Measurements from ENCODE around the gene FOXK2.

Gene FOXK2

GRCh38 chr17:82544431-82545070, 25.0 kb downstream of the FOXK2 start:
- no peak for TF ChIP-seq CTCF (IDR thresholded peaks at IDR 0.05; ENCODE audit: extremely low read depth, missing control alignments)
- DNase-seq (ENCODE audit: low spot score), result no peak

GRCh38 chr17:82545071-82545462, 25.5 kb downstream of the FOXK2 start:
- TF ChIP-seq CTCF (IDR thresholded peaks at IDR 0.05; ENCODE audit: extremely low read depth, missing control alignments), result no peak
- no peak for DNase-seq (ENCODE audit: low spot score)

- DNase-seq (ENCODE audit: low spot score), result no peak
Observed at GRCh38 chr17:82547981-82548380, 28.4 kb downstream of the FOXK2 start.

GRCh38 chr17:82548681-82549303, 29.3 kb downstream of the FOXK2 start:
- no peak for DNase-seq (ENCODE audit: low spot score)
- TF ChIP-seq CTCF (IDR thresholded peaks at IDR 0.05; ENCODE audit: extremely low read depth, missing control alignments), result no peak

More at GRCh38 chr17:82547981-82548380, 28.4 kb downstream of the FOXK2 start:
- no peak for TF ChIP-seq CTCF (IDR thresholded peaks at IDR 0.05; ENCODE audit: extremely low read depth, missing control alignments)

- TF ChIP-seq CTCF (IDR thresholded peaks at IDR 0.05; ENCODE audit: extremely low read depth, missing control alignments), result peak; percentile 81
- DNase-seq (ENCODE audit: low spot score), result peak; percentile 88
Observed at GRCh38 chr17:82551779-82552457, 32.4 kb downstream of the FOXK2 start.

GRCh38 chr17:82552580-82552979, 33.0 kb downstream of the FOXK2 start:
- no peak for DNase-seq (ENCODE audit: low spot score)
- no peak for TF ChIP-seq CTCF (IDR thresholded peaks at IDR 0.05; ENCODE audit: extremely low read depth, missing control alignments)

Data from GM20000 (cell line).